RKO (cell line): ENCODE measurements around the gene DDIT4.
"Not testable (repeated sequence)": the region's sequence is repeated elsewhere in the genome, so short reads cannot be mapped to it uniquely, and the experiment has no call there.

Experiments used
- DNase-seq: peaks from one replicate; pipeline ENCODE4 v3.0.0-alpha.2; 2016; ENCODE audit warnings: low spot score

DDIT4 gene

GRCh38 chr10:72267819-72268399, 5.8 kb upstream of the DDIT4 start:
- no peak for DNase-seq

GRCh38 chr10:72268475-72269200, 5.1 kb upstream of the DDIT4 start:
- DNase-seq, result not testable (repeated sequence)

GRCh38 chr10:72270607-72271281, 3.0 kb upstream of the DDIT4 start:
- no peak for DNase-seq

GRCh38 chr10:72272689-72273409, 875 bp upstream of the DDIT4 start:
- DNase-seq, result peak; percentile 96

GRCh38 chr10:72274213-72274729, 547 bp downstream of the DDIT4 start:
- DNase-seq, result no peak

GRCh38 chr10:72274730-72275350, 1.1 kb downstream of the DDIT4 start:
- DNase-seq, result peak; percentile 22

GRCh38 chr10:72275351-72276012, 1.8 kb downstream of the DDIT4 start:
- no peak for DNase-seq

GRCh38 chr10:72276013-72276387, 2.3 kb downstream of the DDIT4 start:
- DNase-seq, result no peak

GRCh38 chr10:72276421-72277339, 3.0 kb downstream of the DDIT4 start:
- DNase-seq, result no peak

- no peak for DNase-seq
Measured at GRCh38 chr10:72277340-72277995, 3.7 kb downstream of the DDIT4 start.

- DNase-seq, result no peak
Measured at GRCh38 chr10:72277996-72278667, 4.4 kb downstream of the DDIT4 start.

- no peak for DNase-seq
Measured at GRCh38 chr10:72278668-72279393, 5.1 kb downstream of the DDIT4 start.

- DNase-seq, result not testable (repeated sequence)
Measured at GRCh38 chr10:72279587-72279986, 5.9 kb downstream of the DDIT4 start.

GRCh38 chr10:72283131-72283530, 9.4 kb downstream of the DDIT4 start:
- DNase-seq, result no peak

- no peak for DNase-seq
Measured at GRCh38 chr10:72285972-72286521, 12.3 kb downstream of the DDIT4 start.

- DNase-seq, result no peak
Measured at GRCh38 chr10:72291019-72291532, 17.4 kb downstream of the DDIT4 start.

GRCh38 chr10:72292223-72292691, 18.5 kb downstream of the DDIT4 start:
- no peak for DNase-seq
